ENCODE data around the gene M6PR.

- TF ChIP-seq POLR2A (IDR thresholded peaks at IDR 0.05; ENCODE audit: low read length): no peak
- TF ChIP-seq GATA1 (IDR thresholded peaks at IDR 0.05; ENCODE audit: low read depth, low read length): no peak
Measured at GRCh38 chr12:8916154-8916553, 33.3 kb downstream of the M6PR start.
